GM19463 (cell line): ENCODE data around the gene ABCB1.
A peak's percentile ranks its signal among the peaks of the same experiment; 100 is the strongest.
"Not testable (repeated sequence)": the region's sequence is repeated elsewhere in the genome, so short reads cannot be mapped to it uniquely, and the experiment has no call there.

Experiments
- ATAC-seq: cut with Tn5 transposase; IDR thresholded peaks from one replicate; pipeline ENCODE4 v1.9.1; 2021; ENCODE audit warnings: mild to moderate bottlenecking, moderate library complexity; ENCODE audit not compliant: unreplicated experiment

Gene ABCB1

DNA sequence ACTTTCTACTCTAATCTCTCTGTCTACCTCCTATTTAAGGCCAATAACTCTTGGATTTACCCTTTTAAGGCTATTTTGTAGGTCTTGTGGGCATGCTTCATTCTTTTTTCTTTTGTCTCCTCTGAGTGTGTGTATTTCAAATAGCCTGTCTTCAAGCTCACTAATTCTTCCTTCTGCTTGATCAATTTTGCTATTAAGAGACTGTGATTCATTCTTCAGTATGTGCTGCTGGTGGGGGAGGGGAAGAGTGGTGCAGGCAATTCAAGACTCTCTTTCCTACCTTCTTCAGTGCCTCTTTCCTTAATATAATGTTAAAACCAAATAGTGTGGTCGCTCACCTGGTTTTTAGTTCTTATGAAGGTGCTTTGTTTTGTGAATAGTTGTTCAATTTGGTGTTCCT is 20.0 kb downstream of the ABCB1 start:
- no peak for ATAC-seq

DNA sequence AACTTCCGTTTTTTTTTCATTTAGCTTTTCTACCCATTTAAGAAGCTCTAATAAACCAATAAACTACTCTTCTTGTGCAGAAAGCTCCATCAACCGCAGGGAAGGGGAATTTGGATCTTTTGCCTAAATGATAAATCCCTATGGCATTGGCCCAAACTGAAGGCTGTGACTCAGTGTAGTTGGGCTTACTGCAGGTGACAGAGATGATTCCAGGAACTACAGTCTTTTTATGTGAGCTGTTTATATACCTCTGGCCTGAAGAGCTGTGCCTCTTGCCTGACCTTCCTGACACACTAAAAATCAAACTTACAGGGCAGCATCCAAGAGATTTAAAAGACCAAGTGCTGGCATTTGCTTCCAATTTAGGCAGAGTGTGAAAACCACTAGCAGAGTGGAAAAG is 25.2 kb downstream of the ABCB1 start:
- ATAC-seq = no peak

DNA sequence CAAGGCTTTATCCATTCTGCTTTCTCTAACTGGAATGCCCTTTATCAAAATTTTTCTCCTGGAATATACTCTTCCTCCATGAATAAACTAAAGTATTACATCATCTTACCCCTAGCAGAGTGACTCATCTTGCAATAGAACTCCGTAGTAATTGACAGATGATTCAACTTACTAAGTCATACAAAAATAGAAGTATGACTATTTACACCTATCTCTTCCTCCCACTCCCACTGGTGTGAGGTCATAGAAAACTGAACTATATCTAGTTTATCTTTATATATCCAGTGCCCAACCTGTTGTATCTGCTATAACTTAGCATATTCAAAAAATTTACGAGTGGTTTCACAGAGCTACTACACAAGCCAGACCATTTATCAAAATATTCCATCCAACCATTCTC is 26.1 kb downstream of the ABCB1 start:
- peak; percentile 58 for ATAC-seq

DNA sequence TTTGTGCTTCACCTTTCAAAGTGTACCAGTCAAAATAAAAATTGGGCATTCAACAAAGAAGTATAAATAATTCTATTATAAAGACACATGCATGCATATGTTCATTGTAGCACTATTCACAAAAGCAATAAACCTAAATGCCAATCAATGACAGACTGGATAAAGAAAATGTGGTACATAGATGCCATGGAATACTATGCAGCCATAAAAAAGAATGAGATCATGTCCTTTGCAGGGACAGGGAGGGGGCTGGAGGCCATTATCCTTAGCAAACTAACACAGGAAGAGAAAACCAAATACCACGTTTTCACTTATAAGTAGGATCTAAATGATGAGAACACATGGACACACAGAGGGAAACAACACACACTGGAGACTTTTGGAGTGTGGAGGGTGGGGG is 28.2 kb downstream of the ABCB1 start:
- not testable (repeated sequence) for ATAC-seq

DNA sequence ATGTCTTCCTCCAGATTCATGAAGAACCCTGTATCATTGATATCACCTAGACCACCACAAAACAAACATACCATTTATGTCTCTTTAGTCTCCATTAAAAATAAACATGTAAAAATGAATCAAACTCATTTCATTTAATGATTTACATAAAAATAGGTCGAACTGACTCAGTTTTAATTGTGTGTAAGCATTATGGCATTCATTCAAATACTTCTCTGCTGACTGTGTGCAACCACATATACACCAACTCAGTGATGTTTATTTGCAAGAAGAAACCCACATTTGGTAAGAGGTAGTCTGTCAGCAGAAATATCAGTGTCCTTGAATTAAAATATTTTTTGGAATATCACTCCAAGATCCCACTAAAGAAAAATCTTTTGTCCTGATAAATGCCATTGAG is 30.5 kb downstream of the ABCB1 start:
- ATAC-seq = no peak

DNA sequence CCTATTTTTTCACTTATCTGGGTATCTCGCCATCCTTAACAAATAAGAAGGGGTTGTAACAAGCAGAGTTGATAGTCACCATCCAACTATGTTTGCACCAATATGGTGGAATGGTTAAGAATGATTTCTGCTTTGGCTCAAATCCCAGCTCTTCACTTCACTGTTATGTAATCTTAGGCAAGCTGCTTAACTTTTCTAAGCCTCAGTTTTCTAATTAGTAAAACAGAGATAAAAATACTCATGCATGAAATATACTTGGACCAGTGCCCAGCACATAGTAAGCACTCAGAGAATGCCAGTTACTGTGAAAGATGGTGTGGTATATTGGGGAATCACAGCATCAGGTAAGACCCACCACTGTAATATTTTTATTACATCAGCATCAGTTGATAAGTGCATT is 33.6 kb downstream of the ABCB1 start:
- no peak for ATAC-seq

DNA sequence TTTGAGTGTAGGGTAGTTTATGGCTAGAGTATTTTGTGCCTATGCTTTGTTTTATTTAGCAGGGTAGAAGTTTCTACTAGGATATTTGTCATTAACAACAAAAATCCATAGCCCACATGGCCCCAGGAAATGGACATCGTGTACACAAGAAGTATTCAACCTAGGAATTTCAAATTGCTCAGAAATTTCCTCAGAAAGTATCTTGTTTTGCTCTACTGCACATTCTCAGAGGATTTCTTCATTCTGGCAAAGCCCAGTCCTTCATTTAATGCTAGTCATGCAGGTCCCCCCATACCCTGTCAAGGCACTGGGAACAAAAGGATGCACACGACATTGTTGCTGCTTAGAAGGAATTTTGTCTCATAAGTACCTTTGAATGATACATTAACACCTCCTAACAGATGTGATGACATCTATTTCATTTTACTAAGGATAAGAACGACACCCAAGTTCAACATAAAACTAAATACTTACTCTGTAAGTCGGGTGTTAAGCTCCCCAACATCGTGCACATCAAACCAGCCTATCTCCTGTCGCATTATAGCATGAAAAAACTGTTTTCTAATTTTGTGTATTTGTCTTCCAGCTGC is 34.3 kb downstream of the ABCB1 start:
- ATAC-seq = no peak

DNA sequence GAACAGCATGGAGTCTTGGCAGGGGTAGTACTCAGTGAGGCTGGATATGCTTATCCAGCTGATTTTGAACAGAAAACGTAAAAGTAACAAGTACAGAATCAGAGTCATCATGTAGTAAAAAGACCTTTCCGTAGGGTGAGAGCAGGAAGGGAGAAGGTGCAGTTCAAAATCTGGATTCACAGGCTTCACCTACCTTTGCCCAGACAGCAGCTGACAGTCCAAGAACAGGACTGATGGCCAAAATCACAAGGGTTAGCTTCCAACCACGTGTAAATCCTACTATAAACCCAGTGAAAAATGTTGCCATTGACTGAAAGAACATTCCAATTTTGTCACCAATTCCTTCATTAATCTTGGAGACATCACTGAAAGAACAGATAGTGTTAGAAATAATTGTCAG is 34.8 kb downstream of the ABCB1 start:
- no peak for ATAC-seq

DNA sequence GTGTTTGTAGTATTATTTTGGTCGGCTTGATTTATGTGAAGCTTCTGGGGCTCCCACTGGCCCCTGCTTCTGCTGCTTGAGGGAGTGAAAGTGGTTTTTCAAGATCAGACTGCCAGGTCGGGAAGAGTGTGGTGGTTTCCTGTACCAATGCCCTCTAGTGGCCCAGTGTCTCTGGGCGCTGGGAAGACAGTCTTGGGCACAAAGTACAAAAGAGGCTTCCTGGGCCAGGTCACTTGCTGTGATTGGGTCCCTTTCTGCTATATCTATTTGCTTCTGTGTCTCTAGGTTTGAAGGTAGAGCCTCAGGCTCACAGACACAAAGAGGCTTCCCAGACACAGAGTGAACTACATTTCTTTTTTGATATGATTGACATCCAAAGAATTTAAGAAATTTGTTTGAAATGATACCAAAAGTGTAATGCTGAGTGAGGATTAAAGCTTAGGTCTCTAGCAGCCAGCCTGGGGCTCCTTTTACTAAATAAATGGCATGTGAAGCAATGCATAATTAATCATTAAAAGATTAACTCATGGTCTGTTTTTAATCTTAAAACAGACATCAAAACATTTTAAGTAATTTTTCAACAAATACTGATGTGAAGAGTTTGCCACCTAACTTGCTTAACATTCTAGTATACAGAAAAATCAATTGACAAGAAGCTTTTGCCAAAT is 36.3 kb downstream of the ABCB1 start:
- ATAC-seq = peak; percentile 96

DNA sequence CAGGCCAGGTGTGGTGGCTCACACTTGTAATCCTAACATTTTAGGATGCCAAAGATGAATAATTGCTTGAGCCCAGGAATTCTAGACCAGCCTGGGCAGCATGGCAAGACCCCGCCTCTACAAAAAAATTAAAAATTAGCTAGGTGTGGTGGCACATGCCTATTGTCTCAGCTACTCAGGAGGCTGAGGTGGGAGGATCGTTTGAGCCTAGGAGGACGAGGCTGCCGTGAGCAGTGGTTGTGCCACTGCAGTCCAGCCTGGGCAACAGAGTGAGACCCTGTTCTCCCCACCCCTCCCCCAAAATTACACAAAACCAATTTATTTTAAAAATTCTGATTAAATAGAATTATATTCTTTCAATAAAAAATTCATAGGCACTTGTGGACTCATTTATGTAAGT is 39.0 kb downstream of the ABCB1 start:
- no peak for ATAC-seq

DNA sequence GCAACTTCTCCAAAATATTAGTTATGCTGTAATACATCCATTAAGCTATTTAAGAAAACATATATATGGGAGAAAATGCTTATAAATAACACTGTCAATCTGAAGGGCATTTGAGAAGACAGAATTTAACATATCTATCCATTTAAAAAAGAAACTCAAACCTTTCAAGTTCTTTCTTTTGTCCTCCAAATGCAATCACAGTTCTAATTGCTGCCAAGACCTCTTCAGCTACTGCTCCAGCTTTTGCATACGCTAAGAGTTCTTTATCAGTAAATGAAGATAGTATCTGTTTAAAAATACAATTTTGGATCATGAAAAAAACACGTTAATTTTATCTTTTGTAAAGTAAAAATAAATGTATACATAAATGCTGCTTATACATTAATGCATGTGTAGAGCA is 39.6 kb downstream of the ABCB1 start:
- ATAC-seq = no peak

DNA sequence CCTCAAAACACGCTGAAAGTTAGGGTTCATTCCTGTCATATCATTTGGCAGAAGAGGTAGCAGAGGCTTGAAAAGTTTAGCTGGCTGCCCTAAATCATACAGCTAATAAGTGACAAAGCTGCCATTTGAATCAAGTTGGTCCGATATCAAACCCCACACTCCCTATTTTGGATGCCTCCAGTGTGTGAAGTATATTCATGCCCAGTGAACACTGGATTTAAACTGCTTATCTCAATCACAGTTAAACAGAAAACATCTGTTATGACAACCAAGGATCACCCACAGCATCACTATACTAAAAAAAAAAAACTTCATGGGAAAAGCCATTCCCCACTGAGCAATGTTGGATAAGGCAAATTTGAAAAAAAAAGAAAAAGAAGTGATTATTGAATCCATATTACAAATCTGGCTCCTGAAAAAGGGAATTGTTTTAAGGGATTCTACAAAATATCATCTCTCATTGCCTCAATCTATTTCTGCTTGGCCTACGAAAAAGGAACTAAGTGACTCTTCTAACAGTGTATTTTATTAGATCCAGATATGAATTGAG is 48.3 kb downstream of the ABCB1 start:
- no peak for ATAC-seq

DNA sequence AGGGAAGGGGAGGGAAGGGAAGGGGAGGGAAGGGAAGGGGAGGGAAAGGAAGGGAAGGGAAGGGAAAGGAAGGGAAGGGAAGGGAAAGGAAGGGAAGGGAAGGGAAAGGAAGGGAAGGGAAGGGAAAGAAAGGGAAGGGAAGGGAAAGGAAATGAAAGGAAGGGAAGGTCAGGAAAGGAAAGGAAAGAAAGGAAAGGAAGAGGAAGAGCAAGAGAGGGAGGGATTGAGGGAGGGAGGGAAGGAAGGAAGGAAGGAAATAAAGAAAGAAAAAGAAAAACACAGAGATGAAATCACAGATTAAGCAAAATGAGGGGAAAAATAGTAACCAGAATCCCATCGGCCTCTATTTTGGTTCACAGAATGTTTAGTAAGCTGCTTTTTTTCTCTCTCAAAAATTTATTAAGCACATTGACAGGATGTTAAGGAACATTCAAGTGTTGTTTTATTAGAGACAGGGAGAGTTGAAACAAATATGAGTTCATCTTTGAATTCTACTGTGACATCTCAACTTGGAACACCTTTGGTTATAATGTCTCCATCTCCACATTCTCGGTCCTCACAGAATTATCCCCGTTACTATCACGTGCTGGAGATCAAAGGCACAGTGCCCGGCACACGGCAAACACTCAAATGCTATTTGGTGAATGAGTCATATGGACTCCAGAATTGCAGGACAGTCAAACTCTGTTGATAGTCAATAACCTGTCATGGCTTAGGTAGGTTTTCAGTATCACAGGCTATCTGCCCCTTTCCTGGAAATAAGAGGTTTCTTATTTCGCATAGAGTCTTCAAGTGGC is 52.4 kb downstream of the ABCB1 start:
- ATAC-seq = no peak

DNA sequence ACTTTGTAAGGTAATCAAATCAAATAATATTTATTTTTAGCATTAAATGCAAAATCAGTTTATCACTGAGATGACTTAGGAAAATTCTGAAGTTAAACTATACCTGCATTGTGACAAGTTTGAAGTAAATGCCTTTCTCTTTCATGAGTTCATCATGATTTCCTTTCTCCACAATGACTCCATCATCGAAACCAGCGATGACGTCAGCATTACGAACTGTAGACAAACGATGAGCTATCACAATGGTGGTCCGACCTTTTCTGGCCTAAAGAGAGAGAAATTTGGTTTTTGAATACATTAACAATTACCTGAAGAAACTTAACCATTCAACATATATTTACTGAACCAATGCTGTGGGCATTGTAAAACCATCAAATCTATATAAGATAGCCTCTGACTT is 54.9 kb downstream of the ABCB1 start:
- no peak for ATAC-seq

DNA sequence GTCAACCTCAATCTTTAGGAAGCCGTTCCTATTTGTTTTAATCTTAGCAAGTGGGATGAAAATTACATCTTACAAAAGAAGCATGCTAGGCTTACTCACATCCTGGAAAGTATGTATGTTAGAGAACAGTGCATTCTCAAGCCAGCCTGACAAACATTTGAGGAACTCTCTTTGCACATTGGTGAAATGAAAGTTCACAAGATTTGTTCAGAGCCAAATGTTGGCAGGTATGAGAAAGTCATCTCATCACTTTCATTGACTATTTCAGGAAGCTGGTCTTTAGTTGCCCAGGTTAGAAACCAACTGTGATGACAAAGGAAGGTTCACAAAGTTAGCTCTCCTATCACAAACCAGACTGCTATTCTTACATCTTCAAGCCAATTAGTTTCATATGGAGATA is 57.1 kb downstream of the ABCB1 start:
- ATAC-seq = peak; percentile 65

DNA sequence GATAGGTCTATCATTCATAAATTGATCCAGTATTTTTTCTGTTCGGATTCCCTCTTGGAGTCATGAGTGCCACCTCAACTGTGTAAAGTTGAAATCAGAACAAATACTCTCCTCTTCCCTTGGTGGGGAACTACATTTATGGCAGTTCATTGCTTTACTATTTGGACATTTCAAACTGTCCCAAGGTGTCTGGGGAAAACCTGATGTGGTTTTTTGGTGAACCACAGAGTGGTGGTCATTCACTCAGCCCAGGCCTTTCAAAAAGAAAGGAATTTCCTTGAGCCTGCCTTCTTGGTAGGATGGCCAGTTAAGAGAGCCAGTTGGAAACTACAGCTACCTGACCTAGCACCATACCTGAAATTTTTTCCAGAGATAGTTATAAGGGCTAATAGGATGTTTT is 59.0 kb downstream of the ABCB1 start:
- no peak for ATAC-seq

DNA sequence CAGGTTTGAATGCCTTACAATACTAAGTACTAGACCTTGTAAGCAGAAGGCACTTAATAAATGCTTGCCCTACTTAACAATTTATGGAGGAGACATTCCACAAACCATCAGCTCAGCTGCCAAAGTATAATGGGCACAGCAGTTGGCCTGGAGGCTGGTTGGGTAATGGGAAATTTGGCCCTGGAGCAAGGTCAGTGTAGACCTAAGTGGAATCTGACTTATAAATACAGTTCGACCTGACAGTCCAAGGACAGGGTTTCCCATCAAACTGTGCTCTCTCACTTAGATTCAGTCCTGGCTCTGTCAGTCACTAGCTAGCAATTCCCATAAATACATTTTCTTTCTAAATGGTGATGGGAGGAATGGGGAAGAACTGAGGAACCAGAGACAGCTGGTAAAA is 62.6 kb downstream of the ABCB1 start:
- no peak for ATAC-seq

DNA sequence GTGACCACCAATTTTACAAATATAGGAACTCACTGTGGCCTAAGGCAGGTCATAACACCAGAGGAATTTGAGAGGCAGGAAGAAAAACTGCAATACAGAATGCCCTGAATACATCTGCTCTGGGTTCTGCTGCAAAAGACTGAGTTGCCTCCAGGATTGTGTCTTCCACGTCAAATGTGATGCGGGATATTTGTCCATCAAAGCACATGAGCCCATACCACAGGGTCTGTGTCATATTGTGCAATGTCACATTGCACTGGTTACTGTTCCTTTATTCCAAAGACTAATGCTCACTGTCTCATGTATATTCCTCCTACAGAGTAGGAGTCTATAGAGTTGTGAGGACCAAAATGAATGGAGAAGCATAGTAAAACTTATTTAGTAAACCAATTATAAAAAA is 66.6 kb downstream of the ABCB1 start:
- ATAC-seq = no peak

DNA sequence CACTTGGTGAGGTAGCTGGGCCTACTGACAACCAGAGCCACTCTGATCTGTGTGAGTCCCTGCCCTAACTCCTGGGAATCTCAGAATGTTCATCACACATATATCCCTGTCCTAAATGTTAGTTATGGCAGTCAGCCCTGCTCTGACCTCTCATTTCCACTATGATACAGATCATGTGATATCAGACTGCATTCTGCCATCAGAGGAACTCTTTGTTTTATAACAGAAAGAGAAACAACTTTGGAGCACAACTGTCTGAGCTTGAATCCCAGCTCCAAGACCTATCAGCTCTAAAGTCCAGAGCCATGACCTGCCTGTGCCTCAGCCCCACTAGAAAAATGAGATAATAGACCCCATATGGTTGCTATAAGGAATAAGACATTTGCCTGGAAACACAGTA is 70.6 kb downstream of the ABCB1 start:
- no peak for ATAC-seq

DNA sequence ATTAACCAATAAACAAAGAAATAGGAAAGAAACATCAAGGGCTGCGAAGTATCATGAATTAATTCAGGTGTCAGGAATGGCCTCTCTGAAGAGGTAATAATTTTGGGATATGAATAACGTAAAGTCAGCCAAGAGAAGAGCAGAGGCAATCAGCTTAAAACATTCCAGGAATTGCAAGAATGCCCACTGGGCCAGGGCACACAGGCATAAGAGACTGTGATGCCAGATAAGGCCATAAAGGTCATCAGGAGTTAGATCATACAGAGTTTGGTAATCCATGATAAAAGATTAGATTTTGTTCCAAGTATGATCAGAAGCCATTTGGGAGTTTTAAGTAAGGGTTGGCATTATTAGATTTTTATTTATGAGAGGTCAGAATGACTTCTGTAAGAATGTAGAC is 72.0 kb downstream of the ABCB1 start:
- no peak for ATAC-seq

DNA sequence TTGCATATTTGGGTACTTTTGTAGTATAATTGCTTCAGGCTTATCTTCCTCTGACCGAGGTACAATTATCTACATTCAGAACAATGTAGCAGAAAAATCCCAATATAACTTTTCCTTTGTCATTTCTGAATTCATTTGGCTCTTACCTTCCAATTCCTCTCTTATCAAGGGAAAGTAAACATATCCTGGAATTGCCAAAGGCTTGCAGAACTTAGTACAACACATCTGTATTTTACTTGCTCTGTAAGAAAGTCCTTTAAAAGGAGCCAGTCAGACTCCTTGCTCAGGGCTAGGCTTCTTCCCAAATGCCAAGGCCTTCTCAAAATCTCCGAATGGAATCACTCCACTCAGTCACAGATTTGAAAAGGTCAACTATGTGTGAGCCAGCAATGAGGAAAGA is 81.9 kb downstream of the ABCB1 start:
- ATAC-seq = no peak

DNA sequence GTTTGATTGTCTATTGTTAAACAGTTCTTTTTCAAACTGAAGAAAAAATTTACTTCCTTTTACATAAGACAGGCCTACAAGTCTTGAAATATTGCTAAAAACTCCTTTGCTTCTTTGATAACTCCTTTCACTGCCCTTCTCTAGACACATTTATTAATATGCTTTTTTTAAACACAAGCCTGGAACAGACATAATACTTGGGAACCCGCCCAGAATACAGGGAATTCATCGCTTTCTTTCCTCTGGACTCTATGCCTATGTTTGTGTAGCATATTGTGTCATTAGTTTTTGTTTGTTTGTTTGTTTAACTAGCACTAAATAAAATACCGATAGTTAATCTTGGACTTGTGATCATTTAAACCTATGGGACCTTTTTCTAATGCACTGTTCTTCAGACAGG is 82.8 kb downstream of the ABCB1 start:
- no peak for ATAC-seq
